HG03039 (cell line): ENCODE measurements around the gene DDX47.

Experiments used
- ATAC-seq: cut with Tn5 transposase; IDR thresholded peaks from one replicate; pipeline ENCODE4 v1.9.1; 2021; ENCODE audit warnings: mild to moderate bottlenecking, moderate library complexity; ENCODE audit not compliant: unreplicated experiment

DDX47 gene

DNA sequence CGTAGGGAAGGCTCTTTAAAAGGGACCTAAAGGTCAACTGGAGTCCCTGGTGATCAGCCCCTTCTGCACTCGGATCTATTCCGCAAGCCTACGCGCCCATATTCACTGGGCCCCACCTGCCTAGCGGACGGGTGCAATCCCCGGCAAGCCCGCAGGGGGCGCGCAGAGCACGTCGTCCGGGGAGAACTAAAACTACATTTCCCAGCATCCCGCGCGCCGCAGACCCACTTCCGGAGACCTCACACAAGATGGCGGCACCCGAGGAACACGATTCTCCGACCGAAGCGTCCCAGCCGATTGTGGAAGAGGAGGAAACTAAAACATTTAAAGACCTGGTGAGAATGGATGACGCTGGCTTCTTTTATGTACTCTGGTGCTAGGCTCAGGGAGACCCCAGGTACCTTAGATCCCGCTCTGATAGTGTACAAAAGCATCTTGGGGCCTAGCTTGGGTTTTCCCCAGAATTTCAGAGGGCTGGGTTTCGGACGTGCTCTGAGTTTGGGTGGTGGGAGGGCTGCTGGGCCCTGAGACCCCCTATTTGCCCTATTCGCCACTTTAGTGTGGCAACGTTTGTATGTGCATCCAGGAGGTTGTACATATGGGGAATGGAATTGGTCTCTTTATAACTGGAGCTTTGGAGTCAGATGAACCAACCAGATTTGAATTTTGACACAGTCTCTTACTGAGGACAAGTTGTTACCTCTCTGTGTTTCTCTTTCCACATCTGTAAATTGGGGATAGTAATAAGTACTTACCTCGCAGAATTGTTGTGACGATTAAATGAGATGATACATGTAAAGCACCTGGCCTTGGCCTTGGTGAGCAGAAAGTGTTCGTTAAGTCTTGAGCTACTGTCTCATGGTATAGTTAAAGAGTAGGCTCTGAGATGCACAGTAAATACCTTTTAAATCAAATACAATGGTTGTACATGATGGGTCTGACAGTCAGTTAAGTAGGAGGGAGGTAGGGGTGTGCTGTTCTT, at the start of gene DDX47:
DDX47 (plus strand) TSS at position 227 of the 982 bp plus-strand sequence; CDS start at position 249, 22 bp downstream.
- peak; percentile 78 for ATAC-seq

- ATAC-seq = no peak
Measured at GRCh38 chr12:12764824-12765223, 48.3 kb upstream of the DDX47 start.

- no peak for ATAC-seq
Measured at GRCh38 chr12:12770262-12770661, 42.9 kb upstream of the DDX47 start.

DNA sequence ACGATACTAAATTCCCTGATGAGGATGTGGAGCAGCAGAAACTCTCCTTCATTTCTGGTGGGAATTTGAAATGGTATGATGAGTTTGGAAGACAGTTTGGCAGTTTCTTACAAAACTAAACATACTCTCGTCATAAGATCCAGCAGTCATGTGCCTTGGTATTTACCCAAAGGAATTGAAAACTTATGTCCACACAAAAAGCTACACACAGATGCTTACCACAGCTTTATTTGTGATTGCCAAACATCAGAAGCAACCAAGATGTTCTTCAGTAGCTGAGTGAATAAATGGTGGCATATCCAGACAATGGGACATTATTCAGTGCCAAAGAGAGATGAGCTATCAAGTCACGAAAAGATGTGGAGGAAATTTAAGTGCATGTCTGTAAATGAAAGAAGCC, 38.4 kb upstream of the DDX47 start:
- no peak for ATAC-seq

DNA sequence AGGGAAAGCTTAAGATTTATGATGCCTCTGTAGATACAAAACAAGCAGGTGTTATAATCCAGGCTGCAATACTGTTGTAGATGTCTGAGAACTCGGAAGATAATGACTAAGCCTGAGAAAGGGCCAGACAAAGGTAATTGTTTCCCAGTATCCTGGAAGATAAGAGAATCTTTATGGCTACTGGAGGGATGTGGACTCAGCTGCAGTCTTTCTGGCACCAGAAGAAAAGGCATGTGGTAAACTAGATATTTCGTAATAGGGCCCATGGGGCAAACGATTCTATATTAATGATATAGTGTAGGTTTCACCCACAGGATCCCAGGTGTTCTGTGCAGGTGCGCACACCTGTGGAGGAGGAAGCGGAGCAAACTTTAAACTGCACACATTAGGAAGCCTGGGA, 36.9 kb upstream of the DDX47 start:
- no peak for ATAC-seq

GRCh38 chr12:12777092-12777491, 36.1 kb upstream of the DDX47 start:
- no peak for ATAC-seq

DNA sequence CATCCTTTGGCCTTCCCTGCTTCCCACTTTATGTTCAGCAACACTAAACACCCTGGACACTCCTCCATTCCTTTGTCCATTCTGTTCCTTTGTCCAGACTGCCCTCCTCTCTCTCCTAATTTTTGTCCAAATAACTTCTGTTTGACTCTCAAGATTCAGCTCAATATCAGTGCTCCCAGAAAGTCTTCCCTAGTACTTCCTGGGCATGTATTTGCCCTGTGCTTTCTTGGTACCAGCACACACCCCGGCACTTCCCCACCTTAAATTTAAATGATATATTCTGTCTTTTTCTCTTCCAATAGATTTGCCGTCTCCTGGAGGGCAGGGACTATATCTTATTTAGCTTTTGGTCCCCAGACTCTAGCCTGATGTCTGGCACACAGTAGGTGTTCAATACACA, 34.1 kb upstream of the DDX47 start:
- no peak for ATAC-seq

DNA sequence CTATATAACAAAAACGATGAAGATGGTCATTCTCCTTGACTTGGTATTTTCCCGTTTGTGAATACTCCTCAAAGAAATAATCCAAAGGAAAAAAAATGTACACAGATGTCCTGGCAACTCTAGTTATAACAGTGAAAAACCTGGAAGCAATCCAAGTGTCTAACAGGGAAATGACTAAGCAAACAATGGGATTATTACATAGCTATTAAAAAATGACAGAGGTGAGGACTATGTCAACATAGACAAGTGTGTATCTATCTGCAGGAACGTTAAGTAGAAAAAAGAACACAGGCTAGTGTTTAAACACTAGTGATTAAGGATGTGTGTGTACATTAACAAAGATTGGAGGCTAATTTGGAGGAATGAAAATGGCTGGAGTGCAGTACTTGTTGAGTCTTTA, 33.6 kb upstream of the DDX47 start:
- no peak for ATAC-seq

- ATAC-seq = no peak
Measured at GRCh38 chr12:12784116-12784515, 29.0 kb upstream of the DDX47 start.

DNA sequence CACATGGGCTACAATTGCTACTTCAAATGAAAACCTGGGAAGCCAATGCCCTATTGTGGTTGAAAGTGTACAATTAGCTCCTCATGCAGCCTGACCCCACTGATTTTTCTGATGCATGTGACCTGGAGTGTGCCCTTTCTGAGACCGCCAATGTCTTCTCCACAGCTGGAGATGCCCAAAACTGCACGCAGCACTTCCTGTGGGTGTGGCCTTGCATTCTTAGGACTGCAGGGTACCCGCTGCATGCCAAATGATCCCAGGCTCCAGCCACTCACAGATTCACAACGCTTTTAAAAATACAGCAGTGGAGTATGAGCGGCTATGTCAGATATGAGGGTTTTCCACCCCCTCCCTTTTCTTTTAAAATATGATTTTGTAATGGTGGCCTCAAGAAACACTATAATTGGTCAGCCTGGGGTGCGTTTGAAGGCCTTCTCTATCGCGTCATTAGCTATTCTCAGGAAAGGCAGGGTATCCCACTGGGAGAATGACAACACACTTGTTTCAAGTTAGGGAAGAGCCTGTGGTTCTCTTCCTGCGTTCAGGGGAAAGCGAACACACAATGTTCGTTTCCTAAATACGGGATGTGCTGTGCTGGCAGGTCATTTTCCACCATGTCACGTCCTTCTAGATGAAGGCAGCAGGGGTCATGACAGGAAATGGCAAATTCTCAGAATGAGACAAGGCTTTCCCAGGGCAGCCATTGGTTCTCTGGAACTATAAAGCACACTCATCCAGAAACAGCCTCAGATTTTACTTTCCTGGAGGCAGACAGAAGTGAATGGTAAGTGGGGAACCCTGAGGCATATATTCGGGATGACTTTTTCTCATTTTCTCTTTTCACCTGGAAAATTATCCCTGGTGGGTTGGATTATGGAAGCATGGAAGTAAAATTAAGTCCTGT, 28.0 kb upstream of the DDX47 start, which contains the start of gene APOLD1:
APOLD1 (plus strand) TSS at position 749 of the 904 bp plus-strand sequence; CDS start at position 782, 33 bp downstream.
- ATAC-seq = no peak

GRCh38 chr12:12786351-12786705, 26.8 kb upstream of the DDX47 start:
- ATAC-seq = no peak

- peak; percentile 88 for ATAC-seq
Measured at GRCh38 chr12:12786706-12787601, 26.2 kb upstream of the DDX47 start.

GRCh38 chr12:12788131-12788530, 25.0 kb upstream of the DDX47 start:
- no peak for ATAC-seq

- ATAC-seq = peak; percentile 39
Measured at GRCh38 chr12:12788675-12789368, 24.3 kb upstream of the DDX47 start.

DNA sequence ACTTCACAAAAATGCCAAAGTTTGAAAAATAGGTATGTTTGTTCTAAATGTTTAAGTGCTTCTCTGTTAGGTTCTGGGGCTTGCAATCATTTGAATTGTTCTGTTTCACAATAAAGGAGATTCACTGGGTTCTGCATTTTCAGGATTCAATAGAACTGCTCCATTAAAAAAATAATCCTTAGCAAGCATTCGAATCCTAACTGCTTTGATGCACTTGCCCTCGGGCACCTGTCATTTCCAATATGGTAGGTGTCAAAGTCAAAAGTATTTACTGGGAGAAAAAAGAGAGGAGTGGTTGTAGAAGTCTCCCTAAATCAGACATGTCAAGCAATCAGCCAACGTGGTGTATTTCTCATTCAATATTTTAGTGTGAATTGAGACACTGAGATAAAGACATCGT, 22.2 kb upstream of the DDX47 start:
- ATAC-seq = no peak

DNA sequence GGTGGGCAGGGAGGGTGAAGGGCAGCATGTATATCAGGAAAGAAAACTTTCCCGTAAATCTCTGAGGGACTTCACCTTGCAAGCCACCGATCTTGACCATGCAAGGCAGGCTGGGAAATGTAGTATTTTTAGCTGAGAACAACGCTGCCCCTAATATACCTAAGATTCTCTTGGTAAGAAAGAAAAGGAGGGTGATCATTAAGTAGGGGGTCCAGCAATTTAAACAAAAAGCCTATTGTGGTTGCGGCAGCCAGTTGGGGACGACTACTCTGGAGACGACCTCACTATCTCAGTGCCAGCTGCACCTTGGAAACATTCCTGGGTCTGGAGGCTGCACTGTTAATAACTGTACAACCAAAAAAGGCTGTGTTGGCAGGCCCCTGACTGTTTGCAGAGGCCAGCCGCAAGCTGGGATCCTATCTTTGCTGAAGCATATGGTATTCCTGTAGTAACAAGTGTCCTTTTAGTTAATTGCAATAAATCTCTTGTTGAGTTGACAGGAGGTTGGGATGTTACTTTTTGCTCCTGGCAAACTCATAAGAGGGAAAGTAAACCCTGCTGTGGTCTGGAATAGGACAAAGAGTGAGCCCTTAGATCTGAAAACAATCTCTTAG, 21.3 kb upstream of the DDX47 start:
- no peak for ATAC-seq

GRCh38 chr12:12792421-12792820, 20.7 kb upstream of the DDX47 start:
- no peak for ATAC-seq

DNA sequence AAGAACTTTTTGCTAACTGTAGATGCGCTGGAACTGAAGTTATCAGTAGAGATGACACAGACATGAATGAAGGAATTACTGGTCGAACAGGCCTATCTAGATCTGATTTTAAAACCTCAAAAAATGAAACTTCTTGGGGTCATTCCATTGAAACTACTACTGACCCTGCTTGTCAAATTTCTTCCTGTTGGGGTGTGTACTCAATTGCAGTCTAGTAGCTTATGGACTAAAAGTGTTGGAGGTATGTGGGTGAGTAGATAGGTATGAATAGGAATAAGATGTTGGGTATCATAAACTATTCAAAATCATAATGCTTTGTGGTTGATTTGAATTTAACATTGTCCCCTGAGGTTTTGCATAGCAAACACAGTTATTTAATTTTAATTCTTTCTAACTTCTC, 18.5 kb upstream of the DDX47 start:
- ATAC-seq = no peak

GRCh38 chr12:12796171-12796570, 17.0 kb upstream of the DDX47 start:
- no peak for ATAC-seq
